CD4-positive, alpha-beta memory T cell (primary cell): ENCODE results near the gene DIP2B. TPM values are rescaled to one million over a fixed set of nuclear protein-coding genes. Genes with fewer than 3 reads are reported as not detected.

Experiments used
- CTCF ChIA-PET: fragments of 350-600 bp; sonication (Branson Sonifier 250); formaldehyde crosslinking; loops from one replicate; lab custom pipeline; 2021; ENCODE audit warnings: inconsistent platforms; ENCODE audit not compliant: partially characterized antibody; lab: Charles Lee
- POLR2A ChIA-PET: fragments of 350-600 bp; sonication (Branson Sonifier 250); formaldehyde crosslinking; loops from one replicate; lab custom pipeline; 2021; ENCODE audit not compliant: partially characterized antibody; lab: Charles Lee
- DNase-seq, 5 donors: peaks; one replicate each; pipeline versions ENCODE4 v3.0.0 to v3.0.0-alpha.2; 2020 to 2022; ENCODE audit warnings: mixed read lengths in 1 of 5
- H3K27ac ChIP-seq: one replicate; pipeline ENCODE4 v1.7.0; 2013; ENCODE audit warnings: low read depth, low read length
- H3K27me3 ChIP-seq: 2 replicates; pipeline ENCODE4 v1.7.0; 2013; ENCODE audit warnings: mild to moderate bottlenecking, low read length, moderate library complexity; ENCODE audit not compliant: insufficient read depth
- H3K36me3 ChIP-seq: 2 replicates; pipeline ENCODE4 v1.7.0; 2013; ENCODE audit warnings: mild to moderate bottlenecking, low read length, moderate library complexity; ENCODE audit not compliant: insufficient read depth
- H3K4me1 ChIP-seq: 2 replicates; pipeline ENCODE4 v1.7.0; 2013; ENCODE audit warnings: mild to moderate bottlenecking, low read length, moderate library complexity; ENCODE audit not compliant: insufficient read depth
- H3K4me3 ChIP-seq, 2 donors: one replicate each; pipeline ENCODE4 v1.7.0; 2013; ENCODE audit warnings: low read length in 2 of 2, mild to moderate bottlenecking in 1 of 2
- H3K9me3 ChIP-seq, 2 donors: one replicate each; pipeline ENCODE4 v1.7.0; 2013; ENCODE audit warnings: low read length in 2 of 2, control low read depth in 1 of 2; ENCODE audit not compliant: control insufficient read depth in 1 of 2
- H3K27ac Mint-ChIP-seq, 7 donors: one replicate each; pipeline ENCODE4 v1.8.0; 2020 to 2021; ENCODE audit warnings: mixed read lengths in 7 of 7, mild to moderate bottlenecking in 6 of 7, inconsistent platforms in 3 of 7, moderate library complexity in 3 of 7
- H3K27me3 Mint-ChIP-seq, 2 donors: one replicate each; pipeline ENCODE4 v1.8.0; 2020 to 2021; ENCODE audit warnings: mixed read lengths in 2 of 2
- H3K36me3 Mint-ChIP-seq, 2 donors: one replicate each; pipeline ENCODE4 v1.8.0; 2020 to 2021; ENCODE audit warnings: mixed read lengths in 2 of 2, inconsistent platforms in 1 of 2, mild to moderate bottlenecking in 1 of 2
- H3K4me1 Mint-ChIP-seq, 4 donors: one replicate each; pipeline ENCODE4 v1.8.0; 2020 to 2021; ENCODE audit warnings: mixed read lengths in 4 of 4, mild to moderate bottlenecking in 1 of 4
- H3K4me3 Mint-ChIP-seq, 8 donors: one replicate each; pipeline ENCODE4 v1.8.0; 2020 to 2021; ENCODE audit warnings: mixed read lengths in 8 of 8, mild to moderate bottlenecking in 7 of 8, moderate library complexity in 6 of 8, inconsistent platforms in 3 of 8
- H3K9me3 Mint-ChIP-seq, 8 donors: one replicate each; pipeline ENCODE4 v1.8.0; 2020 to 2021; ENCODE audit warnings: mixed read lengths in 8 of 8, mild to moderate bottlenecking in 5 of 8, inconsistent platforms in 3 of 8, moderate library complexity in 1 of 8
- intact Hi-C: fragments of 100-400 bp; cut with micrococcal nuclease; formaldehyde crosslinking; loops from one replicate; pipeline ENCODE4 v1.15.1; 2023
- polyA plus RNA-seq, 2 donors: library from polyadenylated mRNA; unstranded; fragments of 300-500 nt; fragmentation: Illumina TruSeq; gene quantifications; one replicate each; pipeline ENCODE4 v1.2.3, GENCODE V29; 2021
- total RNA-seq, 2 experiments: library from RNA; stranded (reverse); gene quantifications; one replicate each; pipeline ENCODE4 v1.2.3, GENCODE V29; 2021

The DIP2B gene
- total and polyA plus RNA-seq, 4 experiments from 2014 or later, result 3.8 to 29.1 (median 20.0) TPM

DNA sequence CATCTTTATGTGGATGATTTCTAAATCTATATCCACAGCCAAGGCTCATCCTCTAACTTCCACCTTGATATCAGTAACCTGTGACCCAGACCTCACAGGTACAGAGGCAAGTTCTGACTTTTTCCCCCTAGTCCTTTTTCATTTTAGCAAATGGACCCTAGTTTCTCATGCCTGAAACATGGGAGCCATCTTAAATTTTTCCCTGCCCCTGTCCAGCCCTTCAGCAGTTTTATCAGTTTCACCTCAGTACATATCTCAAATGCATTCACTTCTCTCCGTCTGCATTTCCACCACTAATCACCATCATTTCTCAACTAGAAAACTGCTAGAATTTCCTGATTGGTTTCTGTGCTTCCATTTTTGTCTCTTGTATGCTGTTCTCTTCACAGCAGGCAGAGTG is 79.3 kb downstream of the DIP2B start:
- Histone ChIP-seq H3K27ac (no peak overlapping the region), H3K4me1 (no peaks in the 10 kb centered on the region), H3K36me3 (no peaks in the 10 kb centered on the region), H3K9me3 (no peaks in the 10 kb centered on the region), H3K4me3 (no peak overlapping the region), H3K27me3 (no peaks in the 10 kb centered on the region)
- DNase-seq, result no peak
- POLR2A ChIA-PET, result no interaction called here
- H3K27ac Mint-ChIP-seq, result no peak overlapping the region
- H3K27me3 Mint-ChIP-seq, result no peaks in the 10 kb centered on the region
- H3K4me1 Mint-ChIP-seq, result peaks cover 15 to 36% (median 18%) of the 10 kb centered on the region in 4 donors
- intact Hi-C loops, result loop anchor here (10.0 kb wide), 1 partner anchor 51 kb away; no protein-coding TSS in a partner anchor
- H3K9me3 Mint-ChIP-seq, result no peaks in the 10 kb centered on the region
- CTCF ChIA-PET, result no interaction called here
- H3K36me3 Mint-ChIP-seq, result no peaks in the 10 kb centered on the region
- H3K4me3 Mint-ChIP-seq, result no peak overlapping the region

DNA sequence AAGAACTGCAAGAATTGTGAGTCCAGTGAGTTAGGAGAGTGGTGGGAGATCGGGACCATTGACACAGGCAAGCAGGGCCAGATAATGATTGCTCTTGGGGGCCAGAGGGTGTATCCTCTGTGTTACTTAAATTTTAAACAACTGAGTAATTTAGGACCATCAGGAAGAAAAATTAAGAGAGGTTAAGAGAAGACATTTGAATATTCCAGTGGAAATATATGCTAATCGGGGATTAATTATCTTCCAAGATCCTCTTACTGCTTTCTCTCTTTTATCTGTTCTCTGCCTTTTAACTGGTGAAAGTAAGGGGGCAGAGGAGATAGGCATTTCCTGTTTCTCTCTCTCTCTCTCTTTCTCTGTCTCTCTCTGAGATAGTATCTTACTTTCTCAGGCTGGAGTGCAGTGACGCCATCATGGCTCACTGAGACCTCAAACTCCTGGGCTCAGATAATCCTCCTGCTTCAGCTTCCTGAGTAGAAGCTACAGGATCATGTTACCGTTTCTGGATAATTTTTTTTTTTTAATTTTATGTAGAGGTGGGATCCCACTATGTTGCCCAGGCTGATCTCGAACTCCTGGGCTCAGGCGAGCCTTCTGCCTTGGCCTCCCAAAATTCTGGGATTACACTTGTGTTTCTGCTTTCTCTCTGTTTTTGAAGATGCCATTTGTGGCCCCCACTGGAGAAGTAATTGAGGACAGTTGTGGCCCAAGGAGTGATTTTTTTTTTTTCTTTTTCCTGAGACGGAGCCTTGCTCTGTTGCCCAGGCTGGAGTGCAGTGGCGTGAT is 85.1 kb downstream of the DIP2B start:
- no peak overlapping the region for H3K27ac ChIP-seq
- no peaks in the 10 kb centered on the region for H3K9me3 ChIP-seq
- no peak overlapping the region for H3K4me3 ChIP-seq
- no peaks in the 10 kb centered on the region for H3K9me3 Mint-ChIP-seq
- H3K27me3 Mint-ChIP-seq, result no peaks in the 10 kb centered on the region
- peaks cover 12% of the 10 kb centered on the region for H3K4me1 ChIP-seq
- CTCF ChIA-PET, result interaction anchor here (1.3 kb wide), 1 partner anchor 21 kb away, joined by 3 read pairs; no protein-coding TSS in a partner anchor
- peak overlapping the region; percentile 13 to 65 (median 39) for H3K27ac Mint-ChIP-seq
- POLR2A ChIA-PET, result no interaction called here
- peak overlapping the region in 5 of 8 donors; percentile 3 to 55 (median 19) for H3K4me3 Mint-ChIP-seq
- DNase-seq, result peak in 3 of 5 donors; percentile 2 to 30 (median 15)
- H3K27me3 ChIP-seq, result no peaks in the 10 kb centered on the region
- intact Hi-C loops, result loop anchor here (10.0 kb wide), 1 partner anchor 45 kb away; no protein-coding TSS in a partner anchor
- no peaks in the 10 kb centered on the region for H3K36me3 Mint-ChIP-seq
- no peaks in the 10 kb centered on the region for H3K36me3 ChIP-seq
- peaks cover 18 to 37% (median 21%) of the 10 kb centered on the region in 4 donors for H3K4me1 Mint-ChIP-seq

DNA sequence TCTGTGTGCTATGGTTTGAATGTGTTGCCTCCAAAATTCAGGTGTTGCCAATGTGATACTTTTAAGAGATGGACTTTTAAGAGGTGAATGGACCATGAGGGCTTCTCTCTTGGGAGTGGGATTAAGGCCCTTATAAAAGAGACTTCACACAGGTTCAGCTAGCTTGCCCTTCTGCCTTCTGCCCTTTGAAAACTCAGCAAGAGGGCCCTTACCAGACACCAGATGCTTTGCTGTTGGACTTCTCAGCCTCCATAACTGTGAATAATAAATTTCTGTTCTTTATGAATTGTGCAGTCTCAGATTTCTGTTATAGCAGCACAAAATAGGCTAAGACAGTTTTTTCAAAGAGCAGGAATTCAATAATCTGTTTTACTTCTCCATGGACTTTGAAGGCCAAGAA is 86.1 kb downstream of the DIP2B start:
- Mint-ChIP-seq H3K27ac (peak overlapping the region in 3 of 7 donors; percentile 22 to 60 (median 39)), H3K27me3 (no peaks in the 10 kb centered on the region), H3K36me3 (no peaks in the 10 kb centered on the region), H3K4me1 (peaks cover 20 to 38% (median 28%) of the 10 kb centered on the region in 4 donors), H3K4me3 (no peak overlapping the region), H3K9me3 (no peaks in the 10 kb centered on the region)
- H3K4me1 ChIP-seq, result peaks cover 12% of the 10 kb centered on the region
- intact Hi-C loops, result no loop called here
- H3K27ac ChIP-seq, result no peak overlapping the region
- ChIA-PET POLR2A (no interaction called here), CTCF (interaction anchor here (1.3 kb wide), 1 partner anchor 22 kb away, joined by 3 read pairs; no protein-coding TSS in a partner anchor)
- H3K36me3 ChIP-seq, result no peaks in the 10 kb centered on the region
- no peaks in the 10 kb centered on the region for H3K27me3 ChIP-seq
- H3K4me3 ChIP-seq, result no peak overlapping the region
- DNase-seq, result no peak
- no peaks in the 10 kb centered on the region for H3K9me3 ChIP-seq

DNA sequence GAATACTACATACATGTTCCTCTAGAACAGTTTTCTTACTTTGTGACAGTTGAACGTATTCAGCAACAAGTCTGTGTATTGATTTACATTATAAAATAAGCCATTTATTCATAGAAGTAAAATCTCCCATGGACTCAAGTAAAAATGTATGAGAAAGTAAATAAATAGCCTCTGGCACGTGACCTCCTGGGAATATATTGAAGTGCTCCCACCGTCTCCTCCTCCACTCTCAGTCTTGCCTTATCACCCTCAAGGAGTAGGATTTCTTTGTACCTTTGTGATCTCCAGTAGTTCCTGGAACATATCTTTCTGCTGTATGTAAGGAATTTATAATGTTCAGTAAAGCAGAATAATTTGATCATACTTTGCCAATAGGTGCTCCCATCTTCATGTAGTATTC is 90.9 kb downstream of the DIP2B start:
- H3K27me3 Mint-ChIP-seq, result no peaks in the 10 kb centered on the region
- peaks cover 27 to 49% (median 35%) of the 10 kb centered on the region in 4 donors for H3K4me1 Mint-ChIP-seq
- peak overlapping the region in 2 of 7 donors; percentile 37 to 71 for H3K27ac Mint-ChIP-seq
- peaks cover 0 to 2% of the 10 kb centered on the region in 2 donors for H3K36me3 Mint-ChIP-seq
- no peak for DNase-seq
- H3K4me3 Mint-ChIP-seq, result no peak overlapping the region
- intact Hi-C loops, result loop anchor here (2.0 kb wide), 1 partner anchor 91 kb away; the partner anchor contains the start of gene DIP2B
- no peak overlapping the region for H3K4me3 ChIP-seq
- no peaks in the 10 kb centered on the region for H3K36me3 ChIP-seq
- no peak overlapping the region for H3K27ac ChIP-seq
- H3K4me1 ChIP-seq, result peaks cover 22% of the 10 kb centered on the region
- CTCF ChIA-PET, result interaction anchor here (1.3 kb wide), 1 partner anchor 9 kb away, joined by 3 read pairs; no protein-coding TSS in a partner anchor
- POLR2A ChIA-PET, result no interaction called here
- H3K9me3 Mint-ChIP-seq, result no peaks in the 10 kb centered on the region
- H3K9me3 ChIP-seq, result no peaks in the 10 kb centered on the region
- H3K27me3 ChIP-seq, result no peaks in the 10 kb centered on the region

DNA sequence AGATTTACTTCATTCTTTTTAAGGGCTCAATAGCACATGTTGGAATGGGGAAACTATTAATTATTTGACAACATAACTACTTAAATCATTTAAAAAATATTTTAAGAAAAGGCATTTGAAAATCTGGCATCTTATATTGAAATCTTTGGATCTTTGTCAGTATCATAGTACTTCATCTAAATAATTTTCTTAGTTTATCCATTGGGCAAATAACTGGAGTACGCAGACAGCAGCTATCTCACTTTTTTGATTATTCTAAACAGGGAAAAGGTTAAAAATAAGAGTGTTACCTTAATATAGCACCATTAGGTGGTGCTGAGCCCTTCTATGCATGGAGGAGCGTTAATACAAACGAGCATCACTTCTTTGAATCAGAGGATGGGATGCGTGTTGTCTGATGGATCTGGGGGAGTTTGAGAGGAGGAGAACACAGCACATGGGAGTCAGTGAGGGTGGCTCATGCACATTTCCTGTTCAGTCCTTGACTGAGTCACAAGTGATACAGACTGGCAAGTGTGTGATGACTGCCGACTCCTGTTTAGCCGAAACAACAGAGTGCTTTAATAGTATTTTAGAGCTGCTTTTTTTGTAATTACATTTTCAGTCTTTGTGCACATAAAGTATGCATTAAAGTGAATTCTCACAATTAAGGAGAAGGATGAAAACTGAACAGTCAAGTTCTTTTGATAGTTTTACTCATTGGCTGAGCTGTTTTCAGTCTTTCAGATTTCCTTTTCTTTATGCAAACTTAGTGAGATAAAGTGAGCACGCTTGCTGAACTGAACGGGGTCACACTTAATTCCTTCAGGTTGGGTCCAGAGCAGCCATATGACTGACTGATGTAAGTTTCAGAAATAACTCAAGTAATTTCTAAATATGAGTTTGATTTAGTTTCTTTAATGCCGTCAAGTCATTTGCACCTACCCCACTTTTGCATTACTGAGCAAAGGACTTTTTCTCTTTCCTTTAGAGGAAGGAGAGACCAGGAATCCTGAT is 92.7 kb downstream of the DIP2B start:
- Mint-ChIP-seq H3K27ac (peak overlapping the region in 6 of 7 donors; percentile 0 to 53 (median 6)), H3K36me3 (peaks cover 0 to 7% of the 10 kb centered on the region in 2 donors), H3K4me1 (peaks cover 33 to 58% (median 41%) of the 10 kb centered on the region in 4 donors), H3K4me3 (peak overlapping the region; percentile 1 to 57 (median 18)), H3K9me3 (no peaks in the 10 kb centered on the region), H3K27me3 (no peaks in the 10 kb centered on the region)
- POLR2A ChIA-PET, result interaction anchor here (2.1 kb wide), 1 partner anchor 93 kb away, joined by 5 read pairs; the partner anchor contains the start of gene DIP2B
- CTCF ChIA-PET, result interaction anchor here (0.8 to 1.0 kb wide), 2 partner anchors 36 to 41 kb away, joined by 3 read pairs; no protein-coding TSS in a partner anchor
- Histone ChIP-seq H3K27me3 (no peaks in the 10 kb centered on the region), H3K4me1 (peaks cover 22% of the 10 kb centered on the region), H3K9me3 (no peaks in the 10 kb centered on the region), H3K36me3 (no peaks in the 10 kb centered on the region), H3K27ac (no peak overlapping the region), H3K4me3 (no peak overlapping the region)
- intact Hi-C loops, result loop anchor here (2.0 kb wide), 1 partner anchor 93 kb away; the partner anchor contains the start of gene DIP2B
- DNase-seq, result peak; percentile 13 to 61 (median 19)

DNA sequence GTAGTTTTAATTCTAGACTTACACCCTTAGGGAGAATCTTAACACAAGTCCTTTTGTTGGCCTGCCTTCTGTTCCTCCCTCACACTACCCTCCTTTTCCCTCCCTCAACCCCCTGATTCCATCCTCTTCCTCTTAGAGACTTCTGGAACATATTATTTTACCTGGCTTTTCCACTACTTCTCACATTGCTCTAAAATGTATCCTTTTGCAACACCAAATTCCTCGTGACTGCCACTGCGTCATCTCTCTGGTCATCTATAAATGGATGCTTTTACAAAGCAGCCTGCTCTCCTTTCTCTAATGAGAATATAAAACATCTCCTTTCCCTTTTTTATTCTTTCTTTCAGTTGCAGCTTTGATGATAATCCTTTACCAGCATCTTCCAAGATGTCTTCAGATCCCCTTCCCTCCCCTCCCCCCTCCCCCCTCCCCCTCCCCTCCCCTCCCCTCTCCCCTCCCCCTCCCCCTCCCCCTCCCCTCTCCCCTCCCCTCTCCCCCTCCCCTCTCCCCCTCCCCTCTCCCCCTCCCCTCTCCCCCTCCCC is 93.6 kb downstream of the DIP2B start:
- no peaks in the 10 kb centered on the region for H3K9me3 Mint-ChIP-seq
- Histone ChIP-seq H3K36me3 (no peaks in the 10 kb centered on the region), H3K4me3 (no peak overlapping the region), H3K4me1 (peaks cover 22% of the 10 kb centered on the region), H3K9me3 (no peaks in the 10 kb centered on the region), H3K27me3 (no peaks in the 10 kb centered on the region), H3K27ac (no peak overlapping the region)
- peaks cover 0 to 7% of the 10 kb centered on the region in 2 donors for H3K36me3 Mint-ChIP-seq
- no peaks in the 10 kb centered on the region for H3K27me3 Mint-ChIP-seq
- peak overlapping the region in 6 of 8 donors; percentile 1 to 58 (median 26) for H3K4me3 Mint-ChIP-seq
- intact Hi-C loops, result no loop called here
- H3K27ac Mint-ChIP-seq, result peak overlapping the region in 4 of 7 donors; percentile 1 to 47 (median 15)
- no peak for DNase-seq
- POLR2A ChIA-PET, result interaction anchor here (2.1 kb wide), 1 partner anchor 94 kb away, joined by 5 read pairs; the partner anchor contains the start of gene DIP2B
- CTCF ChIA-PET, result no interaction called here
- peaks cover 30 to 54% (median 39%) of the 10 kb centered on the region in 4 donors for H3K4me1 Mint-ChIP-seq
